GM12878 (cell line): ENCODE data around the gene RIC3. TPM values are rescaled to one million over a fixed set of nuclear protein-coding genes. Genes with fewer than 3 reads are reported as not detected.

Experiments
- ATAC-seq: fragments of 200-7000 bp; cut with Tn5 transposase; 3 replicates; pipeline ENCODE4 v1.9.1; 2020; ENCODE audit warnings: mild to moderate bottlenecking, moderate library complexity
- BruUV-seq: library from RNA; stranded (reverse); fragments of 400-500 nt; replicated peaks from 2 replicates; lab custom pipeline; 2021; lab: Mats Ljungman, UMichigan
- CTCF ChIA-PET: fragments of 300-600 bp; sonication (Branson Sonifier 250); formaldehyde crosslinking; extraction: SDS; loops from one replicate; lab custom pipeline; 2021; ENCODE audit warnings: inconsistent platforms; lab: Yijun Ruan, JAX
- POLR2A ChIA-PET: fragments of 350-600 bp; formaldehyde crosslinking; extraction: SDS; loops from one replicate; lab custom pipeline; 2021; ENCODE audit warnings: inconsistent platforms; lab: Charles Lee
- RAD21 ChIA-PET: fragments of 300-600 bp; sonication (Branson Sonifier 250); formaldehyde crosslinking; loops from one replicate; lab custom pipeline; 2023; ENCODE audit warnings: antibody characterized with exemption; ENCODE audit not compliant: unreplicated experiment; lab: Charles Lee
- SMC1A ChIA-PET: fragments of 300-600 bp; sonication (Branson Sonifier 250); formaldehyde crosslinking; loops from one replicate; lab custom pipeline; 2023; ENCODE audit not compliant: unreplicated experiment, uncharacterized antibody; lab: Charles Lee
- DNase-seq: peaks from one replicate; pipeline ENCODE4 v3.0.0-alpha.2; 2011; ENCODE audit warnings: low read depth, low spot score
- FAIRE-seq: peaks from 3 replicates; lab custom pipeline; 2011; peaks lifted over from hg19 to GRCh38; lab: Jason Lieb, UNC
- H2AFZ ChIP-seq: 2 replicates; pipeline ENCODE4 v1.6.0; 2011; ENCODE audit warnings: low read depth, low read length, control low read depth; ENCODE audit not compliant: control insufficient read depth
- H3K27ac ChIP-seq: 2 replicates; pipeline ENCODE4 v1.5.1; 2011; ENCODE audit warnings: control low read depth; ENCODE audit not compliant: control insufficient read depth, insufficient read depth
- H3K27me3 ChIP-seq, 2 experiments: replicated peaks in 1 of 2; 2 replicates each; pipeline versions ENCODE4 v1.6.0 to v1.6.1; 2011; ENCODE audit warnings: low read length in 1 of 2; ENCODE audit not compliant: control insufficient read depth in 2 of 2, insufficient read depth in 2 of 2
- H3K36me3 ChIP-seq, 2 experiments: 2 replicates each; pipeline ENCODE4 v1.5.1; 2011; ENCODE audit warnings: low read length in 1 of 2; ENCODE audit not compliant: control insufficient read depth in 2 of 2, insufficient read depth in 2 of 2
- H3K4me1 ChIP-seq: 2 replicates; pipeline ENCODE4 v1.6.1; 2011; ENCODE audit warnings: mild to moderate bottlenecking, low read length, moderate library complexity, mixed read lengths; ENCODE audit not compliant: control insufficient read depth, insufficient read depth
- H3K4me2 ChIP-seq: 2 replicates; pipeline ENCODE4 v1.6.0; 2011; ENCODE audit warnings: control low read depth; ENCODE audit not compliant: control insufficient read depth, insufficient read depth
- H3K4me3 ChIP-seq: fragments of 200-600 bp; sonication (generic); 2 replicates; pipeline ENCODE4 v1.5.1; 2016
- H3K79me2 ChIP-seq: 2 replicates; pipeline ENCODE4 v1.6.0; 2011; ENCODE audit warnings: low read length; ENCODE audit not compliant: control insufficient read depth, insufficient read depth
- H3K9ac ChIP-seq: 2 replicates; pipeline ENCODE4 v1.8.0; 2011; ENCODE audit warnings: low read length, control low read depth, mixed read lengths; ENCODE audit not compliant: control insufficient read depth, insufficient read depth
- H3K9me3 ChIP-seq: replicated peaks from 3 replicates; pipeline ENCODE4 v1.5.1; 2011; ENCODE audit warnings: mild to moderate bottlenecking, low read length; ENCODE audit not compliant: control insufficient read depth, insufficient read depth
- H4K20me1 ChIP-seq: 2 replicates; pipeline ENCODE4 v1.6.0; 2011; ENCODE audit not compliant: control insufficient read depth, insufficient read depth
- BACH1 ChIP-seq: fragments of 450-650 bp; IDR thresholded peaks from 2 replicates; pipeline ENCODE4 v1.6.1; 2017; ENCODE audit warnings: mild to moderate bottlenecking, borderline replicate concordance
- CEBPB ChIP-seq, 2 experiments: fragments of 150-350 bp in 1 of 2; IDR thresholded peaks; 2 replicates each; pipeline ENCODE4 v1.6.1; 2012 to 2014; ENCODE audit warnings: low read depth in 2 of 2, low read length in 2 of 2, borderline replicate concordance in 1 of 2, inconsistent platforms in 1 of 2
- CHD4 ChIP-seq: fragments of 200-600 bp; sonication (generic); IDR thresholded peaks from 2 replicates; pipeline ENCODE4 v1.6.1; 2016; ENCODE audit warnings: mild to moderate bottlenecking
- E4F1 ChIP-seq: fragments of 450-650 bp; IDR thresholded peaks from 2 replicates; pipeline ENCODE4 v1.6.1; 2018; ENCODE audit warnings: borderline replicate concordance, mild to moderate bottlenecking; ENCODE audit not compliant: partially characterized antibody
- JUND ChIP-seq: IDR thresholded peaks from 2 replicates; pipeline ENCODE4 v1.6.1; 2012; ENCODE audit warnings: low read depth, mild to moderate bottlenecking, low read length, improper control_type of control experiment, moderate library complexity
- MLLT1 ChIP-seq: fragments of 450-650 bp; IDR thresholded peaks from 2 replicates; pipeline ENCODE4 v1.6.1; 2016; ENCODE audit warnings: mild to moderate bottlenecking
- POLR2A ChIP-seq: IDR thresholded peaks from 2 replicates; pipeline ENCODE4 v1.6.1; 2011; ENCODE audit warnings: low read depth, mild to moderate bottlenecking, low read length
- RFX5 ChIP-seq: IDR thresholded peaks from 2 replicates; pipeline ENCODE4 v1.6.1; 2011; ENCODE audit warnings: low read depth, low read length, improper control_type of control experiment
- SMAD5 ChIP-seq: IDR thresholded peaks from 2 replicates; pipeline ENCODE4 v1.6.1; 2016; ENCODE audit warnings: antibody characterized with exemption, low read depth
- STAT1 ChIP-seq: fragments of 450-650 bp; conservative IDR thresholded peaks from 2 replicates; pipeline ENCODE4 v1.6.1; 2014; ENCODE audit warnings: antibody characterized with exemption, mild to moderate bottlenecking
- STAT3 ChIP-seq: IDR thresholded peaks from 2 replicates; pipeline ENCODE4 v1.6.1; 2011; ENCODE audit warnings: low read depth, low read length, improper control_type of control experiment
- USF1 ChIP-seq: IDR thresholded peaks from 2 replicates; pipeline ENCODE4 v1.6.1; 2011; ENCODE audit warnings: borderline replicate concordance, low read depth, mild to moderate bottlenecking, moderate library complexity, mixed read lengths, low read length; ENCODE audit not compliant: insufficient read depth; ENCODE audit errors: extremely low read length
- ZBTB11 ChIP-seq: fragments of 450-650 bp; formaldehyde crosslinking; IDR thresholded peaks from 2 replicates; pipeline ENCODE4 v1.5.0; 2022; ENCODE audit warnings: mild to moderate bottlenecking, missing genetic modification characterization
- WGBS: methylation state at CpG from one replicate; pipeline ENCODE4 v1.1.6; 2016; ENCODE audit warnings: low lambda C conversion rate; ENCODE audit not compliant: insufficient replicate concordance, insufficient coverage; ENCODE audit errors: missing lambda C conversion rate; 5-methylcytosine and 5-hydroxymethylcytosine counted together
- in situ Hi-C: fragments of 300-500 bp; cut with MboI; formaldehyde crosslinking; loops from 9 replicates; pipeline ENCODE4 v1.14.3; 2018; ENCODE audit warnings: mixed read lengths
- intact Hi-C: fragments of 100-400 bp; cut with micrococcal nuclease; formaldehyde crosslinking; loops from one replicate; pipeline ENCODE4 v1.14.2; 2022; ENCODE audit not compliant: unreplicated experiment
- polyA plus RNA-seq, 11 experiments: library from polyadenylated mRNA; depleted of rRNA in 4 of 11; unstranded in 6 of 11; stranded (reverse) in 5 of 11; fragments of >200 nt; fragmentation: Nextera tagmentation in 4 of 11; fragmentation: Illumina TruSeq in 1 of 11; extraction: Ambion mirVana in 4 of 11; extraction: Trizol in 1 of 11; gene quantifications; 1 replicate in 1 of 11; 2 replicates in 10 of 11; pipeline versions ENCODE4 v1.2.1 to v1.2.3, GENCODE V29; 2011 to 2016; ENCODE audit warnings: inconsistent platforms in 2 of 11, missing spikeins in 2 of 11, low read depth in 1 of 11
- total RNA-seq, 4 experiments: library from RNA; depleted of rRNA in 3 of 4; stranded (reverse); fragments of >200 nt in 3 of 4; fragmentation: Illumina TruSeq in 1 of 4; extraction: Trizol in 1 of 4; gene quantifications; 2 replicates each; pipeline versions ENCODE4 v1.2.1 to v1.2.3, GENCODE V29; 2013 to 2021

Gene RIC3
- total and polyA plus RNA-seq, 10 of the 15 experiments (the other 5 are each of a cell fraction or from before 2014, with no cell fraction given): 0.90 to 8.9 (median 2.2) TPM

- ATAC-seq (no peak), FAIRE-seq (no peak), DNase-seq (no peak)
- Histone ChIP-seq H3K27me3 (peaks cover 0 to 7% of the 10 kb centered on the region in 2 experiments; a peak in 1 of 4 replicates), H3K79me2 (no peaks in the 10 kb centered on the region), H3K9me3 (no peaks in the 10 kb centered on the region), H2AFZ (no peak overlapping the region), H3K4me1 (no peaks in the 10 kb centered on the region), H3K4me2 (no peak overlapping the region), H3K4me3 (no peak overlapping the region), H3K36me3 (no peaks in the 10 kb centered on the region), H3K27ac (no peak overlapping the region), H3K9ac (no peak overlapping the region), H4K20me1 (no peaks in the 10 kb centered on the region)
- intact Hi-C loops (no loop called here), in situ Hi-C loops (no loop called here)
- 39% methylated on average over 18 of the region's 18 CpGs for WGBS
- ChIA-PET SMC1A (interaction anchor here (1.1 to 1.5 kb wide), 2 partner anchors 27 to 39 kb away, joined by 3 to 4 read pairs; no protein-coding TSS in a partner anchor), CTCF (interaction anchor here (0.6 to 3.1 kb wide), 7 partner anchors 8 to 179 kb away, joined by 3 to 14 read pairs (median 4); no protein-coding TSS in a partner anchor), RAD21 (interaction anchor here (1.2 kb wide), 1 partner anchor 39 kb away, joined by 5 read pairs; no protein-coding TSS in a partner anchor), POLR2A (no interaction called here)
- BruUV-seq: no TSS peak
- no peak for TF ChIP-seq POLR2A
- TF ChIP-seq RFX5: no peak
- TF ChIP-seq STAT1: no peak
- TF ChIP-seq USF1: no peak
- no peak for TF ChIP-seq BACH1
- no peak for TF ChIP-seq CHD4
- TF ChIP-seq SMAD5: no peak
- TF ChIP-seq STAT3: no peak
- no peak for TF ChIP-seq CEBPB (IDR thresholded peaks at IDR 0.05; ENCODE audit: borderline replicate concordance in 1 of 2, low read depth in 2 of 2, low read length in 2 of 2)
- TF ChIP-seq MLLT1: no peak
- no peak for TF ChIP-seq E4F1
- no peak for TF ChIP-seq JUND
- no peak for TF ChIP-seq ZBTB11 (CRISPR knock-in tag)
Measured at GRCh38 chr11:8071616-8072581, 96.9 kb downstream of the RIC3 start.
